ENCODE data around the gene MRPS18B. TPM values are rescaled to one million over a fixed set of nuclear protein-coding genes. Genes with fewer than 3 reads are reported as not detected.

Gene MRPS18B
- total RNA-seq (2022) (120 and 127 TPM in 2 replicates), Bru-seq, nascent RNA (percentile 86 among the genes with signal in this experiment), BruChase-seq, experiment 1, labeled RNA remaining after a 6-hour chase (percentile 93 among the genes with signal in this experiment), BruChase-seq, experiment 2, labeled RNA remaining after a 2-hour chase (percentile 88 among the genes with signal in this experiment)
- long read RNA-seq, transcript MRPS18B-206 (7 exons, 1,532 nt) = major isoform, 339 of 363 reads
- long read RNA-seq, partial matches to known transcripts = 11 of 363 reads
- long read RNA-seq, other reads (novel, unspliced or antisense) = 13 of 363 reads

DNA sequence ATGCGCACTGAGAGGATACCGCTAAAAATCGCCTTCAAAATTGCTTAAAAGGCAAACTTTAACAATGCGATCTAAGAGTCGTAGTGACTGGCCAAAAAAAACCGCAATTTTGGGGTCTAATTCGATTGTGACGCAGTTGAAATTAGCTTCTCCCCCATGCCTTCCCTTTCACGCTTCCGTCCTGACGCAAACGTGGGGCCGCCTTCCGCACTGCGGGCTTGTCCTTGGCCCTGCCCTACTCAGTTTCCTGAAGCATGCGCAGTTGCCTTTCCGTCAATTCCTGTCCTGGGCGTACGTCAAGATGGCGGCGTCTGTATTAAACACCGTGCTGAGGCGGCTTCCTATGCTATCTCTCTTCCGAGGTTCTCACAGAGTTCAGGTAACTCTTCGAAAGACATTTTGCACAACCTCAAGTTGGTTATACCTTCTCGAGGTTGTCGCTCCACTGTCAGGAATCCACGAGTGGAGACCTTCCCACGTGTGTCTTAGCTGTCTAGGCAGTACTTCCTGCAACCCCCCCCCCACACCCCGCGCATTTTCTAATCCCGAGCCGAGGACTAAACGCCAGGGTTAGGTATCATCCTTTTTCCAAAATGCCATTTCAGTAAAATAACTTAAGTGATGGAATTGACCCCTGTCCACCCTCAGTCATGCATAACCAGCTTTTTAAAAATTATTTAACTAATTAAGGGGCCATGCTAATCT is at the start of gene MRPS18B:
MRPS18B (plus strand) TSS at position 276 of the 705 bp plus-strand sequence; CDS start at position 302, 26 bp downstream.
- CTCF ChIA-PET = interaction anchor here (0.5 to 2.1 kb wide), 11 partner anchors 10 to 465 kb away, joined by 3 to 16 read pairs (median 3); no protein-coding TSS in a partner anchor
- H3K4me3 Mint-ChIP-seq (ENCODE audit: unreplicated experiment) = peak within 1 kb of the TSS; percentile 83
- peaks cover 25% of the 10 kb centered on the region for H3K4me1 Mint-ChIP-seq (ENCODE audit: insufficient read depth, unreplicated experiment)
- TF ChIP-seq, protein P1, sequence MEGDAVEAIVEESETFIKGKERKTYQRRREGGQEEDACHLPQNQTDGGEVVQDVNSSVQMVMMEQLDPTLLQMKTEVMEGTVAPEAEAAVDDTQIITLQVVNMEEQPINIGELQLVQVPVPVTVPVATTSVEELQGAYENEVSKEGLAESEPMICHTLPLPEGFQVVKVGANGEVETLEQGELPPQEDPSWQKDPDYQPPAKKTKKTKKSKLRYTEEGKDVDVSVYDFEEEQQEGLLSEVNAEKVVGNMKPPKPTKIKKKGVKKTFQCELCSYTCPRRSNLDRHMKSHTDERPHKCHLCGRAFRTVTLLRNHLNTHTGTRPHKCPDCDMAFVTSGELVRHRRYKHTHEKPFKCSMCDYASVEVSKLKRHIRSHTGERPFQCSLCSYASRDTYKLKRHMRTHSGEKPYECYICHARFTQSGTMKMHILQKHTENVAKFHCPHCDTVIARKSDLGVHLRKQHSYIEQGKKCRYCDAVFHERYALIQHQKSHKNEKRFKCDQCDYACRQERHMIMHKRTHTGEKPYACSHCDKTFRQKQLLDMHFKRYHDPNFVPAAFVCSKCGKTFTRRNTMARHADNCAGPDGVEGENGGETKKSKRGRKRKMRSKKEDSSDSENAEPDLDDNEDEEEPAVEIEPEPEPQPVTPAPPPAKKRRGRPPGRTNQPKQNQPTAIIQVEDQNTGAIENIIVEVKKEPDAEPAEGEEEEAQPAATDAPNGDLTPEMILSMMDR (IDR thresholded peaks at IDR 0.05; ENCODE audit: unreplicated experiment) = no peak
- H3K9me3 Mint-ChIP-seq (ENCODE audit: unreplicated experiment) = no peaks in the 10 kb centered on the region
- H3K27ac Mint-ChIP-seq (ENCODE audit: low read depth, unreplicated experiment) = peak within 1 kb of the TSS; percentile 99
- POLR2A ChIA-PET = interaction anchor here (0.6 to 3.0 kb wide), 64 partner anchors 8 to 1752 kb away, joined by 3 to 40 read pairs (median 5); partner anchors contain the start of genes ABCF1, ATAT1, BAG6 and C6orf136
- BruUV-seq (replicated peaks) = TSS peak; percentile 78
- peak; percentile 98 for DNase-seq (ENCODE audit: unreplicated experiment)
- H3K27me3 Mint-ChIP-seq (ENCODE audit: insufficient read depth, unreplicated experiment) = no peaks in the 10 kb centered on the region
- peaks cover 90% of the 10 kb centered on the region for H3K36me3 Mint-ChIP-seq (ENCODE audit: insufficient read depth, unreplicated experiment)
- intact Hi-C loops (cut with micrococcal nuclease) = loop anchor here (2.0 kb wide), 2 partner anchors 55 to 103 kb away; partner anchors contain the start of genes DHX16 and TUBB

DNA sequence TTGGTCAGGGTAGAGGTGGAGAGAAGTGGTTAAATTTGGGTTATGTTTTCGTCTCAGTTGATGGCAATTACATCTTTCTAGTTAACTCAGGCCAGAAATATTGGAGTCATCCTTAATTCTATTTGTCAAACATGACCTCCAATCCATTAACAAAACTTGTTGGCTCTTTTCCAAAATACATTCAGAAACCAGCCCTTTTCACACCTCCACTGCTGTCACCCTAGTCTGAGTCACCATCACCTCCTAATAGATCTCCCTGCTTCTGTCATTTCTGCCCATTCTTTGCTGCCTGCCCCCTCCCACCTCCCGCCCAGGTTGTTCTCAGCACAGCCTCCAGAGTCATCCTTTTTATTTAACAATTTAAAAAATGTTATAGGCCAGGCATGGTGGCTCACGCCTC is 49.4 kb upstream of the MRPS18B start:
- Mint-ChIP-seq H3K9me3 (ENCODE audit: unreplicated experiment) (no peaks in the 10 kb centered on the region), H3K4me1 (ENCODE audit: insufficient read depth, unreplicated experiment) (peaks cover 44% of the 10 kb centered on the region), H3K4me3 (ENCODE audit: unreplicated experiment) (no peak overlapping the region), H3K27ac (ENCODE audit: low read depth, unreplicated experiment) (no peak overlapping the region), H3K27me3 (ENCODE audit: insufficient read depth, unreplicated experiment) (no peaks in the 10 kb centered on the region), H3K36me3 (ENCODE audit: insufficient read depth, unreplicated experiment) (peaks cover 24% of the 10 kb centered on the region)
- ChIA-PET POLR2A (interaction anchor here (3.4 kb wide), 1 partner anchor 11 kb away, joined by 48 read pairs; the partner anchor contains the start of genes GNL1 and PRR3), CTCF (interaction anchor here (1.1 kb wide), 1 partner anchor 85 kb away, joined by 4 read pairs; no protein-coding TSS in a partner anchor)
- no peak for DNase-seq (ENCODE audit: unreplicated experiment)
- TF ChIP-seq, protein P1 (IDR thresholded peaks at IDR 0.05; ENCODE audit: unreplicated experiment) = no peak
- intact Hi-C loops (cut with micrococcal nuclease) = no loop called here
- BruUV-seq (replicated peaks) = no TSS peak

DNA sequence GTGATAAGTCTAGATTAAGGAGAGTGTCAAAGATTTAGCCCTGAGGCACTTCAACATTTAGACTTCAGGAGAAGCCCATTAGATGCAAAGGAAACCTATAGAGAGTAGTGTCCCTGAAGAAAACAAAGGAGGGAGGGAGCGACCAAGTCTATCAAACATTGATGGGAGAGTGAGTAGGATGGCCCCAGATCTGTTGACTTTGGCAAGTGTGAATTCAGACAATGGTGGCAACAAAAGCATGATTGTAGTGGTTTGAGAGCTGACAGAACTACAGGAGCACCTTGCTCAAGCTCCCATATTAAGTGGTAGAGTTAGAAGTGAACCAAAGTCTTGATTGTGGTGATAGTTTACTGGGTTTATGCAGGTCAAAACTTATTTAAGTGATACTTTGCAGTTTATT is 47.4 kb upstream of the MRPS18B start:
- Mint-ChIP-seq H3K36me3 (ENCODE audit: insufficient read depth, unreplicated experiment) (peaks cover 25% of the 10 kb centered on the region), H3K4me1 (ENCODE audit: insufficient read depth, unreplicated experiment) (peaks cover 43% of the 10 kb centered on the region), H3K4me3 (ENCODE audit: unreplicated experiment) (peak overlapping the region; percentile 92), H3K9me3 (ENCODE audit: unreplicated experiment) (no peaks in the 10 kb centered on the region), H3K27me3 (ENCODE audit: insufficient read depth, unreplicated experiment) (no peaks in the 10 kb centered on the region), H3K27ac (ENCODE audit: low read depth, unreplicated experiment) (no peak overlapping the region)
- ChIA-PET CTCF (interaction anchor here (0.6 to 1.4 kb wide), 8 partner anchors 13 to 260 kb away, joined by 3 to 6 read pairs (median 4); partner anchors contain the start of genes GNL1 and PRR3), POLR2A (interaction anchor here (0.5 to 3.3 kb wide), 23 partner anchors 9 to 509 kb away, joined by 3 to 125 read pairs (median 4); partner anchors contain the start of genes GNL1, MRPS18B, NRM and PPP1R10)
- intact Hi-C loops (cut with micrococcal nuclease) = no loop called here
- TF ChIP-seq, protein P1 (IDR thresholded peaks at IDR 0.05; ENCODE audit: unreplicated experiment) = no peak
- no peak for DNase-seq (ENCODE audit: unreplicated experiment)
- BruUV-seq (replicated peaks) = no TSS peak
